ENCODE data around the gene RPL4.
"Not testable (repeated sequence)": the region's sequence is repeated elsewhere in the genome, so short reads cannot be mapped to it uniquely, and the experiment has no call there.

Gene RPL4

DNA sequence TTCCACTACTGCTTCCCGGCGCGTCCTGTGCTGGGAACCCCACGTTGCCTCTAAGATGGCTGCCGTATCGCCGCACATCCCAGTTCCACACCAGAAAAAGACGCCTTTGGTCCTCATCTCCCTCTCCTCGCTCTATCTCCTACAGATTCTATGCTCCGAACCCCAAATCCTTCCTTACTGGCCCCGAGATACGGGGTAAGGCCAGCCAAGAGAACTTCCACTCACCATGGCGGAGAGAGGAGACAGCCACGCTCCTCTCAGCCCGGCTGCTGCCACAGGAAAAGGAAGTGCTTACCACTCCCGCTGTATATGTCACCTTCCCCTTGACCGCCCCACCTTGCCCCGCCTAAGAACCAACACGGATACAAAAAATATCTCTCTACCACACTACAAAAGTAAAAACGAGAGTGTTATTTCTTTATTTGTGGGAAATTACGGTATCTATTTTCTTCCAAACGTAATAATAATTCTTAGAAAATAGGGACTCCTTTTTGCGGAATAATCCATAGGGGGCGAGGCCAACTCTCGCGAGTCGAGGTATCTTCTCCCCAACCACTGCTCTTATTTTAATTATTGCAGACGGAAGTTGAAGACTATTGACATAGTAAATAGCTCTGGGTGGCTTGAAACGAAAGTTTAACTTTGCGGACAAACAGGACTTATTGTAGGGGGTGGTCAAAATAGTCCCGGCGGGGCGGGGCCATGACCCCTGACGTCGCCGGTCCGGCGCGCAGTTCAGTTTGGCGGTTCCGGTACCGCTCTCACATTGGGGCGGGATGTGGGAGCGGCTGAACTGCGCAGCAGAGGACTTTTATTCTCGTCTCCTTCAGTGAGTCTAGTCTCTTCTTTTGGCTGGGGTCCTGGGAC is at the start of gene RPL4, which contains the start of gene ZWILCH:
Gene RPL4 (minus strand): TSS at position 293 of the 867 bp plus-strand sequence. CDS start 65 bp downstream, at position 228.
Gene ZWILCH (plus strand): TSS at position 764 of the 867 bp plus-strand sequence. CDS start 13 bp downstream, at position 777.
- DNase-seq = peak; percentile 89

- DNase-seq = no peak
These were observed 40.6 kb upstream of the RPL4 start for GRCh38 chr15:66545255-66545654.

- no peak for DNase-seq
These were observed 38.2 kb upstream of the RPL4 start for GRCh38 chr15:66542896-66543295.

DNA sequence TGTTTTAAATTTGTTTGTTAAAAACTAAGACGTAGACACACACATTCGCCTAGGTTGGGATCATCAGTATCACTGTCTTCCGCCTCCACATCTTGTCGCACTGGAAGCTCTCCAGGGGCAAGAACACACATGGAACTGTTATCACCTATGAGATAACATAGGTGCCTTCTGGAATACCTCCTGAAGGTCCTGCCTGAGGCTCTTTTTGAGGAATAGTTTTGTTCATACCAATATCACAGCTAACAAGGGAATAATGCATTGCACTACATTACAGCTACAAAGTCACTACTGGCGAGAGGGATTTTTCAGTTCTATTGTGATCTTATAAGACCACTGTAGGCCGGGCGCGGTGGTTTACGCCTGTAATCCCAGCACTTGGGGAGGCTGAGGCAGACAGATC is 30.4 kb upstream of the RPL4 start:
- no peak for DNase-seq

- DNase-seq = no peak
These were observed 20.2 kb upstream of the RPL4 start for GRCh38 chr15:66524838-66525237.

- no peak for DNase-seq
These were observed 19.3 kb upstream of the RPL4 start for GRCh38 chr15:66523926-66524325.

- DNase-seq = no peak
These were observed 11.3 kb upstream of the RPL4 start for GRCh38 chr15:66515901-66516322.

- DNase-seq = no peak
These were observed 9.9 kb upstream of the RPL4 start for GRCh38 chr15:66514586-66514985.

GRCh38 chr15:66508293-66508883 is 3.7 kb upstream of the RPL4 start:
- no peak for DNase-seq

- DNase-seq = no peak
These were observed 1.2 kb upstream of the RPL4 start for GRCh38 chr15:66505818-66506217.

- DNase-seq = no peak
These were observed 766 bp upstream of the RPL4 start for GRCh38 chr15:66505430-66505811.

GRCh38 chr15:66503780-66504562 is 684 bp downstream of the RPL4 start:
- no peak for DNase-seq

GRCh38 chr15:66503041-66503648 is 1.5 kb downstream of the RPL4 start:
- DNase-seq = peak; percentile 12

GRCh38 chr15:66502491-66502890 is 2.2 kb downstream of the RPL4 start:
- no peak for DNase-seq

GRCh38 chr15:66500346-66500745 is 4.3 kb downstream of the RPL4 start:
- DNase-seq = not testable (repeated sequence)

- peak; percentile 69 for DNase-seq
These were observed 5.9 kb downstream of the RPL4 start for GRCh38 chr15:66498501-66499386.

- peak; percentile 97 for DNase-seq
These were observed 6.9 kb downstream of the RPL4 start, which contains the start of gene SNAPC5 for GRCh38 chr15:66497502-66498455. Gene SNAPC5 (minus strand): TSS chr15:66497762. CDS start chr15:66497731, 31 bp downstream.

GRCh38 chr15:66496951-66497501 is 7.6 kb downstream of the RPL4 start:
- DNase-seq = no peak

GRCh38 chr15:66494262-66494661 is 10.4 kb downstream of the RPL4 start:
- no peak for DNase-seq

- no peak for DNase-seq
These were observed 12.8 kb downstream of the RPL4 start for GRCh38 chr15:66491846-66492245.
